NCI-H524 treated with DMSO at 0.1 percent for 48 hours (cell line): Measurements from ENCODE around the gene KCND1.
"Not testable (repeated sequence)": the region's sequence is repeated elsewhere in the genome, so short reads cannot be mapped to it uniquely, and the experiment has no call there.

Source experiments
- DNase-seq: peaks from one replicate; lab custom pipeline; 2025; lab: John Stamatoyannopoulos, UW

KCND1 gene

GRCh38 chrX:48971249-48972219, at the start of gene KCND1:
KCND1 (minus strand) TSS chrX:48971844; CDS start chrX:48970271, 1,573 bp downstream.
- DNase-seq, result no peak

- DNase-seq, result no peak
These were observed 48.1 kb upstream of the KCND1 start for GRCh38 chrX:49019599-49020249.

GRCh38 chrX:49019050-49019449, 47.4 kb upstream of the KCND1 start:
- DNase-seq, result no peak

GRCh38 chrX:49003696-49004095, 32.1 kb upstream of the KCND1 start:
- no peak for DNase-seq

GRCh38 chrX:49002091-49002935, 30.7 kb upstream of the KCND1 start, which contains the start of gene GRIPAP1:
GRIPAP1 (minus strand) TSS chrX:49002264; CDS start chrX:49002229, 35 bp downstream.
- peak; percentile 61 for DNase-seq

GRCh38 chrX:49001521-49002090, 30.0 kb upstream of the KCND1 start:
- peak; percentile 22 for DNase-seq

GRCh38 chrX:49000636-49001035, 29.0 kb upstream of the KCND1 start:
- DNase-seq, result no peak

GRCh38 chrX:48999030-48999429, 27.4 kb upstream of the KCND1 start:
- DNase-seq, result no peak

GRCh38 chrX:48998391-48998790, 26.7 kb upstream of the KCND1 start:
- no peak for DNase-seq

- no peak for DNase-seq
These were observed 26.2 kb upstream of the KCND1 start for GRCh38 chrX:48997865-48998264.

- DNase-seq, result no peak
These were observed 25.8 kb upstream of the KCND1 start for GRCh38 chrX:48997455-48997854.

GRCh38 chrX:48996969-48997368, 25.3 kb upstream of the KCND1 start:
- DNase-seq, result peak; percentile 4

GRCh38 chrX:48992341-48992740, 20.7 kb upstream of the KCND1 start:
- DNase-seq, result peak; percentile 85

GRCh38 chrX:48989483-48989882, 17.8 kb upstream of the KCND1 start:
- DNase-seq, result no peak

GRCh38 chrX:48983896-48984295, 12.3 kb upstream of the KCND1 start:
- no peak for DNase-seq

GRCh38 chrX:48983081-48983480, 11.4 kb upstream of the KCND1 start:
- DNase-seq, result no peak

- DNase-seq, result no peak
These were observed 9.5 kb upstream of the KCND1 start for GRCh38 chrX:48981178-48981577.

GRCh38 chrX:48980341-48980740, 8.7 kb upstream of the KCND1 start:
- DNase-seq, result not testable (repeated sequence)

- no peak for DNase-seq
These were observed 6.6 kb upstream of the KCND1 start for GRCh38 chrX:48978226-48978625.

GRCh38 chrX:48976086-48976485, 4.4 kb upstream of the KCND1 start:
- DNase-seq, result no peak

- DNase-seq, result no peak
These were observed 3.9 kb upstream of the KCND1 start for GRCh38 chrX:48975541-48975940.

- no peak for DNase-seq
These were observed 3.4 kb upstream of the KCND1 start for GRCh38 chrX:48975041-48975440.
